NAMALWA (cell line): ENCODE results near the gene GARIN5B.

Source experiments
- DNase-seq: peaks from one replicate; pipeline ENCODE4 v3.0.0-alpha.2; 2015; ENCODE audit warnings: low spot score

The GARIN5B gene

DNA sequence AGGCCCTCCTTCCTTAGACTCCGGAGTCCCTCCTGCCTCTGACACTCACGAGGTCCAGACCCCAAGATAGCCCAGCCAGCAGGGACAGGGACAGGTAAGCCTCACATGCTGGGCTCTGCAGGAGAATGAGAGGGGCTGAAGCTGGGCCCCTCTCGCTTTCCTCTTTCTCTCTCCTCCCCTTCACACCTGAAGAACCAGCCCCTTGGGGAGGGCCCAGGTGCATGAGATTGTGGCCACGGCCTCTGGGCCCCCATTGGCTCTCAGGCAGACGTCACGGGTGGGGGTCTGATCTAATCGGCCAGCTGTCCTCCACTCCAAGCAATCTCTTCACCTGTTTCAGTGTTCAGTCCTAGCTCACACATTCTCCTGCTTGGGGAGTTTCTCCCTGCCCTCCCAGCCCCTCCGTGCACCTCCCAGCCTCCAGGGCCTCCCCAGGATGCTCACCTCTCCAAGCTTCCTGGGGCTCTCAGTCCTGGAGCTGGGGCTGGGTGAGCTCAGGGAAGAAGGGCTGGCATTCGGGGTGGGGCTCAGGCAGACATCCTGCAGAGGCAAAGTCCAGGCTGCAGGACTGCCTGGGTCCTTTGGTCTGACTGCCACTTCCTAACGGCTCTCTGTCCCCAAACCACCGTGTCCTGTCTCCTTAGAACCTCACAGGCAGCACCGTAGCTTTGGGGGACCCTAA is 40.7 kb downstream of the GARIN5B start:
- no peak for DNase-seq

DNA sequence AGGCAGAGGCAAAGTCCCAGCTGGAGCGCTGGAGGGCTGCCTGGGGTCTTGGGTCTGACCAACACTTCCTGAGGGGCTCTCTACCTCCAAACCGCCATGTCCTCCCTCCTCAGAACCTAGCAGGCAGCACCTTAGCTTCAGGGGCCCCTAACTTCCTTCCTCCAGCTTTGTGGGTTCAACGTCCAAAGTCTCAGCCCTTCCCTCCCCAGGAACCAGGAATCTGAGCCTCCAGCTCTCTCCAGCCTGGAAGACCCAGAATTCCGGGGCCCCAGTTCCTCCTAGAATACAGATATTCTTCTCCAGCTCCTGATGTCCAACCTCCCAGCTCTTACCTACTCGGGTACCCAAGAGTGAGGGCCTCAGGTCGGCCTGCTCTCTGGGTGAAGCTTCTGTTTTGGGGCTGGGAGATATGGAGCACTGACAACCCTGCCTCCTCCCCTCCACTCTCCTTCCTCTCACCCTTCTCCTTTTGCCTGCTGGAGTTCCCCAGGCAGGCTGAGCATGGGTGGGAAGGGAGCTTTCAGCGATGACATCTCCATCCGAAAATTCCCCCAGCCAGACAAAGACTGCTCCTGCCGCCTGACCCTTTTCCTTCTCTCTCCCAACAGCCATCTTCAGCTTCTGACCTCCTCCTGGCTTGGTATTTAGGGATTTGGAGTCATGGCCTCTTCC is 41.5 kb downstream of the GARIN5B start:
- no peak for DNase-seq

- no peak for DNase-seq
Observed at GRCh38 chr19:55320844-55321419, 42.1 kb downstream of the GARIN5B start.

- DNase-seq: peak; percentile 56
Observed at GRCh38 chr19:55319785-55320184, 43.3 kb downstream of the GARIN5B start.

GRCh38 chr19:55316646-55317045 is 46.4 kb downstream of the GARIN5B start:
- DNase-seq: no peak

DNA sequence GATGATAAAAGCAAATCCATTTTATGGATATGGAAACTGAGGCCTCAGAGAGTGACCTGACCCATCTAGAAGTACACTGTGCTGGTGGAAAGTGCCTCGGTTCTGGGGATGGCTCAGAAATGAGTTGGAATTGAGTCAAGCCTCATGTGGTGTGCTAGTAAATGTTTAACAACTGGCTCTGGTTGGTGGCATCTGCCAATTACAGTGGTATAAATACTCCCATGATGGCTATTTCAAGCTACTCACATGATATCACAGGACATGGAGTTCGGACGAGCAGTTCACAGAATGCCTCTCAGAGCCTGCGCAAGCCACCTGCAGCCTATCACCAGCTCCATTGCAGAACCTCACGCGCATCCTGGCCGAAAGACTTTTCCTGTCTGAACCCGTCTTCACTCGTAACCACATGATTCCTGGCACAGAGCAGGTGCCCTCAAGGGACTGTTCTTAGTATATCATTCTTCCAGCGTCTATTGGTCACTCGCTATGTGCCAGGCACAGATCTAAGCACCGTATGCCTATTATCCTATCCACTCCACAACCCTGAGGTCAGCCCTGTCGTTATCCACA is 47.0 kb downstream of the GARIN5B start:
- no peak for DNase-seq

GRCh38 chr19:55314396-55314795 is 48.7 kb downstream of the GARIN5B start:
- DNase-seq: no peak

- DNase-seq: no peak
Observed at GRCh38 chr19:55312621-55313512, 50.2 kb downstream of the GARIN5B start.

GRCh38 chr19:55311797-55312196 is 51.3 kb downstream of the GARIN5B start:
- DNase-seq: no peak

- DNase-seq: no peak
Observed at GRCh38 chr19:55311397-55311796, 51.7 kb downstream of the GARIN5B start.

- DNase-seq: no peak
Observed at GRCh38 chr19:55310498-55310897, 52.6 kb downstream of the GARIN5B start.

DNA sequence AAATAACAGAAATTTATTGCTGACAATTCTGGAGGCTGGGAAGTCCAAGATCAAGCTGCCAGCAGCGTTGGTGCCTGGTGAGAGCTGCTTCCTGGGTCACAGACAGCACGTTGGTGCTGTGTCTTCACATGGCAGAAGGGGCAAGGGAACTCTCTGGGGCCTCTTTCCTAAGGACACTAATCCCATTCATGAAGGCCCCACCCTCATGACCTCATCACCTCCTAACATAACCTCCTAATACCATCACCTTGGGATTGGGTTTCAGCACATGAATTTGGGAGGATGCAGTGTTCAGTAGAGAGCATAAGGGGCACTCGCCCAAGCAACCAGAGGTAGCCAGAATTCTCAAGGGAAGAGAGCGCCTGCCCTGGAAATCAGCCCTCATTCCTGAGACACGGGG is 53.6 kb downstream of the GARIN5B start:
- DNase-seq: no peak

GRCh38 chr19:55308281-55308680 is 54.8 kb downstream of the GARIN5B start:
- no peak for DNase-seq

DNA sequence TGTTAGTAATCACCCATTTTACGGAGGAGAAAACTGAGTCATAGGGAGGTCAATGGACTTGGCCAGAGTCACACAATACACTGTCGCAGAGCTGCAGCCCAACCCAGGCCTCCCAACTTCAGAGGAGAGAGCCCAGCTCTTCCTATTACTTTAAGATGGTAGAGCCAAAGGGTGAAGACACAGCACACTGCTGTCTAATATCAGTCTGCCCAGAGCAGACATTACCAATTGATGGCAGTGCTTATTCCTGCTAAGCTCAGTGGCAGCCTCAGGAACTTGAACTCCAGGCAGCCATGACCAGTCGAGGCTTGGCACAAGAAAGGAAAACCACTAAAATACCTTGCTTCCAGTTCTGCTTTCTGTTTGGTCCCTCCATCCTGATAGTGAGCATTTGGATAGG is 56.3 kb downstream of the GARIN5B start:
- no peak for DNase-seq

- no peak for DNase-seq
Observed at GRCh38 chr19:55305983-55306562, 57.0 kb downstream of the GARIN5B start.

- peak; percentile 75 for DNase-seq
Observed at GRCh38 chr19:55305491-55305890, 57.6 kb downstream of the GARIN5B start.

DNA sequence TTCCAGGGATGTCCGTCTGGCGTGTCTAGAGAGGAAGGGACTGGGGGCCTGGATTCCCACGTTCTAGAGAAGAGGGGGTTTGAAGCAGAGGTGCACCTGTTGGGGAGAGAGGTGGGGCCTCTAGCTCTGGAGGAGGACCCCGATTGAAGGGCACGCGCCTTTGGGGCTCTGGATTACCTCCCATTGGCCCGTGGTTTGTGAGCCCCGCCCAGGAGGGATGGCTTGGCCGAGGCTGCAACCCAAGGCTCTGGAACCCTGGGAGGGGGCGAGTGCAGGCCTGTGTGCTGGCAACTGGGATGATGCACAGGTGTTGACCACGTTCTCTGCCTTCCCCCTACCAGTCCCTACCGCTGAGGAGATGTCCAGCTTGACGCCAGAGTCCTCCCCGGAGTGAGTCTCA is 58.1 kb downstream of the GARIN5B start:
- no peak for DNase-seq
